Fibroblast of lung (primary cell): Measurements from ENCODE around the gene TBXAS1. TPM values are rescaled to one million over a fixed set of nuclear protein-coding genes. Genes with fewer than 3 reads are reported as not detected.

Experiments used
- DNase-seq, 2 donors: peaks; one replicate each; pipeline versions ENCODE4 v3.0.0 to v3.0.0-alpha.2; 2010; ENCODE audit warnings: low read depth in 2 of 2
- H2AFZ ChIP-seq: 2 replicates; pipeline ENCODE4 v1.5.1; 2012; ENCODE audit warnings: low read length, control low read depth, inconsistent platforms
- H3K27ac ChIP-seq: 2 replicates; pipeline ENCODE4 v1.5.1; 2011; ENCODE audit warnings: low read length, control low read depth; ENCODE audit not compliant: insufficient read depth
- H3K27me3 ChIP-seq: 2 replicates; pipeline ENCODE4 v1.5.1; 2011; ENCODE audit warnings: mild to moderate bottlenecking, low read length; ENCODE audit not compliant: control insufficient read depth, insufficient read depth
- H3K36me3 ChIP-seq: 2 replicates; pipeline ENCODE4 v1.5.1; 2011; ENCODE audit warnings: low read length; ENCODE audit not compliant: control insufficient read depth, insufficient read depth
- H3K4me1 ChIP-seq: 2 replicates; pipeline ENCODE4 v1.5.1; 2011; ENCODE audit warnings: low read length; ENCODE audit not compliant: control insufficient read depth, insufficient read depth; ENCODE audit errors: extremely low read depth
- H3K4me2 ChIP-seq: 2 replicates; pipeline ENCODE4 v1.5.1; 2011; ENCODE audit warnings: low read length, control low read depth; ENCODE audit not compliant: insufficient read depth; ENCODE audit errors: extremely low read depth
- H3K4me3 ChIP-seq, 4 experiments: fragments of 200-600 bp in 1 of 4; sonication (generic) in 1 of 4; replicated peaks in 1 of 4; 2 replicates each; pipeline ENCODE4 v1.5.1; 2011 to 2016; ENCODE audit warnings: low read length in 4 of 4, low read depth in 3 of 4, mild to moderate bottlenecking in 3 of 4, control low read depth in 2 of 4, inconsistent platforms in 1 of 4, mixed read lengths in 1 of 4; ENCODE audit not compliant: insufficient read depth in 1 of 4; ENCODE audit errors: control extremely low read depth in 1 of 4
- H3K79me2 ChIP-seq: 2 replicates; pipeline ENCODE4 v1.5.1; 2012; ENCODE audit warnings: mild to moderate bottlenecking, low read length, inconsistent platforms; ENCODE audit not compliant: control insufficient read depth, insufficient read depth
- H3K9ac ChIP-seq: 2 replicates; pipeline ENCODE4 v1.5.1; 2011; ENCODE audit warnings: mild to moderate bottlenecking, low read length, control low read depth; ENCODE audit not compliant: insufficient read depth
- H3K9me3 ChIP-seq: 2 replicates; pipeline ENCODE4 v1.5.1; 2012; ENCODE audit warnings: low read depth, low read length; ENCODE audit not compliant: control insufficient read depth, insufficient read depth
- H4K20me1 ChIP-seq: 2 replicates; pipeline ENCODE4 v1.5.1; 2011; ENCODE audit warnings: low read length; ENCODE audit not compliant: control insufficient read depth, insufficient read depth; ENCODE audit errors: extremely low read depth
- CTCF ChIP-seq, 2 donors: IDR thresholded peaks in 1 of 2; conservative IDR thresholded peaks in 1 of 2; 1 replicate in 1 of 2; 2 replicates in 1 of 2; pipeline ENCODE4 v1.5.1; 2011 to 2012; ENCODE audit warnings: low read length in 2 of 2, control low read depth in 1 of 2, inconsistent platforms in 1 of 2, low read depth in 1 of 2, mild to moderate bottlenecking in 1 of 2
- EZH2 ChIP-seq: IDR thresholded peaks from 2 replicates; pipeline ENCODE4 v1.5.1; 2012; ENCODE audit warnings: low read length, control low read depth, mild to moderate bottlenecking; ENCODE audit errors: missing control alignments
- polyA plus RNA-seq, 2 donors: library from polyadenylated mRNA; depleted of rRNA in 1 of 2; stranded (reverse) in 1 of 2; unstranded in 1 of 2; fragments of >200 nt; gene quantifications; 2 replicates each; pipeline ENCODE4 v1.2.1, GENCODE V29; 2011 to 2012; ENCODE audit warnings: missing spikeins in 1 of 2
- total RNA-seq: library from RNA; depleted of rRNA; stranded (reverse); fragments of >200 nt; gene quantifications from 2 replicates; pipeline ENCODE4 v1.2.1, GENCODE V29; 2014

TBXAS1 gene
- total and polyA plus RNA-seq, 2 donors (not counting 1 experiment from before 2014, with no cell fraction given), result 1.5 to 2.1 TPM

GRCh38 chr7:140028311-140028710, 199.2 kb downstream of the TBXAS1 start:
- Histone ChIP-seq H3K27ac (no peak overlapping the region), H3K9ac (no peak overlapping the region), H3K79me2 (no peaks in the 10 kb centered on the region), H3K9me3 (no peaks in the 10 kb centered on the region), H4K20me1 (no peaks in the 10 kb centered on the region), H3K4me2 (no peak overlapping the region), H3K4me3 (no peak overlapping the region), H2AFZ (no peak overlapping the region), H3K4me1 (no peaks in the 10 kb centered on the region), H3K36me3 (peaks cover 8% of the 10 kb centered on the region), H3K27me3 (no peaks in the 10 kb centered on the region)
- TF ChIP-seq EZH2 (no peak), CTCF (conservative IDR thresholded peaks at IDR 0.05 in 1 of 2, IDR thresholded peaks at IDR 0.05 in 1 of 2; ENCODE audit: low read depth in 1 of 2, low read length in 2 of 2) (no peak)
- DNase-seq, result no peak

GRCh38 chr7:140029072-140029471, 200.0 kb downstream of the TBXAS1 start:
- Histone ChIP-seq H3K27ac (no peak overlapping the region), H3K27me3 (no peaks in the 10 kb centered on the region), H4K20me1 (no peaks in the 10 kb centered on the region), H3K9ac (no peak overlapping the region), H3K36me3 (peaks cover 11% of the 10 kb centered on the region), H3K4me1 (no peaks in the 10 kb centered on the region), H3K79me2 (no peaks in the 10 kb centered on the region), H2AFZ (no peak overlapping the region), H3K9me3 (no peaks in the 10 kb centered on the region), H3K4me3 (no peak overlapping the region), H3K4me2 (no peak overlapping the region)
- DNase-seq, result no peak
- TF ChIP-seq CTCF (conservative IDR thresholded peaks at IDR 0.05 in 1 of 2, IDR thresholded peaks at IDR 0.05 in 1 of 2; ENCODE audit: low read depth in 1 of 2, low read length in 2 of 2) (no peak), EZH2 (no peak)

GRCh38 chr7:140031364-140031763, 202.3 kb downstream of the TBXAS1 start:
- Histone ChIP-seq H3K27ac (no peak overlapping the region), H3K79me2 (no peaks in the 10 kb centered on the region), H3K36me3 (peaks cover 5% of the 10 kb centered on the region), H3K9me3 (no peaks in the 10 kb centered on the region), H3K9ac (no peak overlapping the region), H4K20me1 (no peaks in the 10 kb centered on the region), H2AFZ (no peak overlapping the region), H3K4me2 (no peak overlapping the region), H3K4me1 (peaks cover 4% of the 10 kb centered on the region), H3K4me3 (no peak overlapping the region), H3K27me3 (no peaks in the 10 kb centered on the region)
- no peak for TF ChIP-seq CTCF (conservative IDR thresholded peaks at IDR 0.05 in 1 of 2, IDR thresholded peaks at IDR 0.05 in 1 of 2; ENCODE audit: low read depth in 1 of 2, low read length in 2 of 2)
- DNase-seq, result no peak
